GM23338 (cell line): ENCODE measurements around the gene ASIC3.

Experiments used
- EZH2 ChIP-seq: fragments of 200-600 bp; sonication (generic); IDR thresholded peaks from one replicate; pipeline ENCODE4 v1.8.0; 2017; ENCODE audit warnings: antibody characterized with exemption, mild to moderate bottlenecking, low read depth; ENCODE audit not compliant: unreplicated experiment
- EZH2phosphoT487 ChIP-seq: fragments of 200-600 bp; sonication (generic); IDR thresholded peaks from one replicate; pipeline ENCODE4 v1.8.1; 2018; ENCODE audit warnings: antibody characterized with exemption; ENCODE audit not compliant: unreplicated experiment
- JUNB ChIP-seq: IDR thresholded peaks from one replicate; pipeline ENCODE4 v1.6.1; 2016; ENCODE audit warnings: antibody characterized with exemption; ENCODE audit not compliant: unreplicated experiment
- POLR2AphosphoS5 ChIP-seq: IDR thresholded peaks from 2 replicates; pipeline ENCODE4 v1.6.1; 2016; ENCODE audit warnings: antibody characterized with exemption, low read depth
- TF ChIP-seq, protein P1 (sequence below), 2 experiments: fragments of 200-600 bp in 1 of 2; sonication (generic) in 1 of 2; conservative IDR thresholded peaks; 2 replicates each; pipeline versions ENCODE4 v1.5.1 to v1.6.1; 2016 to 2017; ENCODE audit warnings: antibody characterized with exemption in 2 of 2, low read depth in 2 of 2, mild to moderate bottlenecking in 2 of 2, moderate library complexity in 1 of 2

- TF ChIP-seq, protein P1, sequence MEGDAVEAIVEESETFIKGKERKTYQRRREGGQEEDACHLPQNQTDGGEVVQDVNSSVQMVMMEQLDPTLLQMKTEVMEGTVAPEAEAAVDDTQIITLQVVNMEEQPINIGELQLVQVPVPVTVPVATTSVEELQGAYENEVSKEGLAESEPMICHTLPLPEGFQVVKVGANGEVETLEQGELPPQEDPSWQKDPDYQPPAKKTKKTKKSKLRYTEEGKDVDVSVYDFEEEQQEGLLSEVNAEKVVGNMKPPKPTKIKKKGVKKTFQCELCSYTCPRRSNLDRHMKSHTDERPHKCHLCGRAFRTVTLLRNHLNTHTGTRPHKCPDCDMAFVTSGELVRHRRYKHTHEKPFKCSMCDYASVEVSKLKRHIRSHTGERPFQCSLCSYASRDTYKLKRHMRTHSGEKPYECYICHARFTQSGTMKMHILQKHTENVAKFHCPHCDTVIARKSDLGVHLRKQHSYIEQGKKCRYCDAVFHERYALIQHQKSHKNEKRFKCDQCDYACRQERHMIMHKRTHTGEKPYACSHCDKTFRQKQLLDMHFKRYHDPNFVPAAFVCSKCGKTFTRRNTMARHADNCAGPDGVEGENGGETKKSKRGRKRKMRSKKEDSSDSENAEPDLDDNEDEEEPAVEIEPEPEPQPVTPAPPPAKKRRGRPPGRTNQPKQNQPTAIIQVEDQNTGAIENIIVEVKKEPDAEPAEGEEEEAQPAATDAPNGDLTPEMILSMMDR (conservative IDR thresholded peaks at IDR 0.05; ENCODE audit: low read depth in 2 of 2): no peak
- TF ChIP-seq POLR2AphosphoS5: no peak
- TF ChIP-seq EZH2phosphoT487: no peak
- TF ChIP-seq EZH2: no peak
- no peak for TF ChIP-seq JUNB
These were observed 34.1 kb downstream of the ASIC3 start for GRCh38 chr7:151082141-151083070.
